Measurements from ENCODE around the gene SLAMF8.

GRCh38 chr1:159866905-159867663, 40.4 kb downstream of the SLAMF8 start:
- no peak for TF ChIP-seq SIN3A (IDR thresholded peaks at IDR 0.05; ENCODE audit: borderline replicate concordance, insufficient read depth, low read length)
- no peak for TF ChIP-seq POLR2AphosphoS5 (IDR thresholded peaks at IDR 0.05; ENCODE audit: low read depth, low read length)
- no peak for TF ChIP-seq TAF1 (IDR thresholded peaks at IDR 0.05; ENCODE audit: borderline replicate concordance, insufficient read depth, low read length)
